ENCODE data around the gene OR1F1. TPM values are rescaled to one million over a fixed set of nuclear protein-coding genes. Genes with fewer than 3 reads are reported as not detected.

Gene OR1F1
- total and polyA plus RNA-seq, 9 of the 15 experiments (the other 6 are each of a cell fraction or from before 2014, with no cell fraction given): 0.15 to 0.61 (median 0.35) TPM; not detected in 3

GRCh38 chr16:3175157-3176093 is 12.6 kb upstream of the OR1F1 start (continued):
- no peak for TF ChIP-seq RBM22 (IDR thresholded peaks at IDR 0.05; ENCODE audit: low read depth, low read length, poor library complexity, severe bottlenecking)
- TF ChIP-seq TRIM25 (IDR thresholded peaks at IDR 0.05; ENCODE audit: borderline replicate concordance): no peak
- peak; percentile 81 for TF ChIP-seq HNRNPLL (IDR thresholded peaks at IDR 0.05; ENCODE audit: low read depth, low read length, poor library complexity, severe bottlenecking)
- no peak for TF ChIP-seq SMARCB1 (IDR thresholded peaks at IDR 0.05; ENCODE audit: insufficient read length, low read depth)
- peak; percentile 88 for TF ChIP-seq POLR3A (IDR thresholded peaks at IDR 0.05; ENCODE audit: borderline replicate concordance, extremely low read depth, insufficient read depth, insufficient read length)
- TF ChIP-seq HDAC1 (IDR thresholded peaks at IDR 0.05): peak in 1 of 2 experiments; percentile 79; a peak in 1 of 4 replicates
- peak; percentile 47 for TF ChIP-seq NEUROD1 (IDR thresholded peaks at IDR 0.05; ENCODE audit: borderline replicate concordance, low read depth, low read length, partially characterized antibody)
- TF ChIP-seq ZBTB43 (CRISPR knock-in tag; IDR thresholded peaks at IDR 0.05): 0 out of 2 replicates have a peak, but pooled peaks have one; percentile 63
- TF ChIP-seq KLF1 (tag; IDR thresholded peaks at IDR 0.05): no peak
- TF ChIP-seq EP300 (IDR thresholded peaks at IDR 0.05; ENCODE audit: low read length): peak; percentile 46; the same call in 1 of the 2 replicates
- peak; percentile 71 for TF ChIP-seq L3MBTL2 (IDR thresholded peaks at IDR 0.05)
- TF ChIP-seq, protein P1, sequence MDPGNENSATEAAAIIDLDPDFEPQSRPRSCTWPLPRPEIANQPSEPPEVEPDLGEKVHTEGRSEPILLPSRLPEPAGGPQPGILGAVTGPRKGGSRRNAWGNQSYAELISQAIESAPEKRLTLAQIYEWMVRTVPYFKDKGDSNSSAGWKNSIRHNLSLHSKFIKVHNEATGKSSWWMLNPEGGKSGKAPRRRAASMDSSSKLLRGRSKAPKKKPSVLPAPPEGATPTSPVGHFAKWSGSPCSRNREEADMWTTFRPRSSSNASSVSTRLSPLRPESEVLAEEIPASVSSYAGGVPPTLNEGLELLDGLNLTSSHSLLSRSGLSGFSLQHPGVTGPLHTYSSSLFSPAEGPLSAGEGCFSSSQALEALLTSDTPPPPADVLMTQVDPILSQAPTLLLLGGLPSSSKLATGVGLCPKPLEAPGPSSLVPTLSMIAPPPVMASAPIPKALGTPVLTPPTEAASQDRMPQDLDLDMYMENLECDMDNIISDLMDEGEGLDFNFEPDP (CRISPR knock-in tag; IDR thresholded peaks at IDR 0.05): no peak
- TF ChIP-seq RCOR1 (IDR thresholded peaks at IDR 0.05; ENCODE audit: borderline replicate concordance in 1 of 2, low read depth in 2 of 2, low read length in 2 of 2): 0 out of 4 replicates have a peak, but pooled peaks of 1 of the 2 experiments have one; percentile 24
- TF ChIP-seq MTA3 (IDR thresholded peaks at IDR 0.05; ENCODE audit: borderline replicate concordance): 0 out of 2 replicates have a peak, but pooled peaks have one; percentile 56
- TF ChIP-seq TRIM28 (IDR thresholded peaks at IDR 0.05): peak; percentile 51; the same call in 1 of the 2 replicates
- peak; percentile 79; the same call in 1 of the 2 replicates for TF ChIP-seq ETS1 (conservative IDR thresholded peaks at IDR 0.05; ENCODE audit: control insufficient read depth, low read depth, low read length)
- peak; percentile 99 for TF ChIP-seq TBP (optimal IDR thresholded peaks at IDR 0.05; ENCODE audit: low read depth, low read length)
- TF ChIP-seq CXXC5 (CRISPR knock-in tag; IDR thresholded peaks at IDR 0.05): peak; percentile 87
- TF ChIP-seq BRCA1 (IDR thresholded peaks at IDR 0.05): no peak
- TF ChIP-seq BRCA1 (CRISPR knock-in tag; IDR thresholded peaks at IDR 0.05): no peak
- peak; percentile 56; the same call in 1 of the 2 replicates for TF ChIP-seq RBFOX2 (IDR thresholded peaks at IDR 0.05; ENCODE audit: low read depth, low read length)
